Gastroesophageal sphincter (tissue), 3 donors: ENCODE results near the gene NOD1.

Experiments
- EP300 ChIP-seq: sonication (generic); formaldehyde crosslinking; IDR thresholded peaks from one replicate; pipeline ENCODE4 v1.6.1; 2017; ENCODE audit warnings: antibody characterized with exemption, mild to moderate bottlenecking
- POLR2A ChIP-seq, 2 donors: fragments of 450-650 bp; IDR thresholded peaks; one replicate each; pipeline ENCODE4 v1.6.1; 2017; ENCODE audit warnings: antibody characterized with exemption in 2 of 2, mild to moderate bottlenecking in 2 of 2, moderate library complexity in 1 of 2
- POLR2AphosphoS5 ChIP-seq: sonication (generic); formaldehyde crosslinking; IDR thresholded peaks from one replicate; pipeline ENCODE4 v1.6.1; 2017; ENCODE audit warnings: antibody characterized with exemption
- TF ChIP-seq, protein P1 (sequence below), 4 experiments: fragments of 200-600 bp in 2 of 4; fragments of 450-650 bp in 2 of 4; sonication (generic) in 1 of 4; IDR thresholded peaks; one replicate each; pipeline ENCODE4 v1.5.1; 2017 to 2019; ENCODE audit warnings: antibody characterized with exemption in 4 of 4, mild to moderate bottlenecking in 2 of 4, moderate library complexity in 2 of 4

GRCh38 chr7:30422922-30423321 lies 55.7 kb downstream of the NOD1 start:
- TF ChIP-seq, protein P1, sequence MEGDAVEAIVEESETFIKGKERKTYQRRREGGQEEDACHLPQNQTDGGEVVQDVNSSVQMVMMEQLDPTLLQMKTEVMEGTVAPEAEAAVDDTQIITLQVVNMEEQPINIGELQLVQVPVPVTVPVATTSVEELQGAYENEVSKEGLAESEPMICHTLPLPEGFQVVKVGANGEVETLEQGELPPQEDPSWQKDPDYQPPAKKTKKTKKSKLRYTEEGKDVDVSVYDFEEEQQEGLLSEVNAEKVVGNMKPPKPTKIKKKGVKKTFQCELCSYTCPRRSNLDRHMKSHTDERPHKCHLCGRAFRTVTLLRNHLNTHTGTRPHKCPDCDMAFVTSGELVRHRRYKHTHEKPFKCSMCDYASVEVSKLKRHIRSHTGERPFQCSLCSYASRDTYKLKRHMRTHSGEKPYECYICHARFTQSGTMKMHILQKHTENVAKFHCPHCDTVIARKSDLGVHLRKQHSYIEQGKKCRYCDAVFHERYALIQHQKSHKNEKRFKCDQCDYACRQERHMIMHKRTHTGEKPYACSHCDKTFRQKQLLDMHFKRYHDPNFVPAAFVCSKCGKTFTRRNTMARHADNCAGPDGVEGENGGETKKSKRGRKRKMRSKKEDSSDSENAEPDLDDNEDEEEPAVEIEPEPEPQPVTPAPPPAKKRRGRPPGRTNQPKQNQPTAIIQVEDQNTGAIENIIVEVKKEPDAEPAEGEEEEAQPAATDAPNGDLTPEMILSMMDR (IDR thresholded peaks at IDR 0.05) = no peak
- TF ChIP-seq POLR2A (IDR thresholded peaks at IDR 0.05) = no peak
- TF ChIP-seq EP300 = no peak
- TF ChIP-seq POLR2AphosphoS5 = no peak
